AG09309 (cell line): Measurements from ENCODE around the gene CCL27.

Experiments used
- DNase-seq: peaks from one replicate; pipeline ENCODE4 v3.0.0-alpha.2; 2010; ENCODE audit warnings: low read depth
- H3K4me3 ChIP-seq: 2 replicates; pipeline ENCODE4 v1.5.1; 2011; ENCODE audit warnings: mild to moderate bottlenecking, low read depth, low read length, moderate library complexity; ENCODE audit not compliant: control insufficient read depth
- CTCF ChIP-seq: IDR thresholded peaks from 2 replicates; pipeline ENCODE4 v1.5.1; 2011; ENCODE audit warnings: mild to moderate bottlenecking, low read depth, low read length, inconsistent platforms; ENCODE audit not compliant: insufficient read depth, control insufficient read depth; ENCODE audit errors: missing control alignments

CCL27 gene

GRCh38 chr9:34652602-34653000, 9.9 kb downstream of the CCL27 start:
- no peak for DNase-seq
- H3K4me3 ChIP-seq, result peak overlapping the region; percentile 49
- TF ChIP-seq CTCF, result no peak

GRCh38 chr9:34651876-34652601, 10.4 kb downstream of the CCL27 start, which contains the start of gene IL11RA:
IL11RA (plus strand) TSS chr9:34652185; CDS start chr9:34655218, 3,033 bp downstream.
- DNase-seq, result peak; percentile 59

GRCh38 chr9:34651321-34651720, 11.1 kb downstream of the CCL27 start:
- H3K4me3 ChIP-seq, result peak overlapping the region; percentile 49

More at GRCh38 chr9:34651876-34652601, 10.4 kb downstream of the CCL27 start, which contains the start of gene IL11RA:
- TF ChIP-seq CTCF, result no peak
- peak within 1 kb of the TSS; percentile 49 for H3K4me3 ChIP-seq

GRCh38 chr9:34650816-34651215, 11.6 kb downstream of the CCL27 start:
- DNase-seq, result no peak
- no peak for TF ChIP-seq CTCF
- H3K4me3 ChIP-seq, result no peak overlapping the region

More at GRCh38 chr9:34651321-34651720, 11.1 kb downstream of the CCL27 start:
- DNase-seq, result no peak
- TF ChIP-seq CTCF, result no peak

GRCh38 chr9:34648673-34649072, 13.8 kb downstream of the CCL27 start:
- no peak for TF ChIP-seq CTCF
- DNase-seq, result no peak
- no peak overlapping the region for H3K4me3 ChIP-seq

- no peak for DNase-seq
- TF ChIP-seq CTCF, result no peak
- peak overlapping the region; percentile 76 for H3K4me3 ChIP-seq
Measured at GRCh38 chr9:34647651-34648050, 14.8 kb downstream of the CCL27 start.
